ENCODE data around the gene NYNRIN. TPM values are rescaled to one million over a fixed set of nuclear protein-coding genes. Genes with fewer than 3 reads are reported as not detected.
"Not testable (repeated sequence)": the region's sequence is repeated elsewhere in the genome, so short reads cannot be mapped to it uniquely, and the experiment has no call there.

Gene NYNRIN
- total RNA-seq, 1 experiment from 2014 or later: 0.03 TPM

- DNase-seq (ENCODE audit: low read depth); in situ Hi-C loops (cut with HindIII; ENCODE audit: low pct_unique_long_range_greater_than_20kb, low sequenced_read_pairs): not testable (repeated sequence)
Observed at GRCh38 chr14:24387579-24387978, 11.2 kb upstream of the NYNRIN start.

- in situ Hi-C loops (cut with HindIII; ENCODE audit: low pct_unique_long_range_greater_than_20kb, low sequenced_read_pairs): no loop called here
- DNase-seq (ENCODE audit: low read depth): no peak
Observed at GRCh38 chr14:24388474-24389179, 10.2 kb upstream of the NYNRIN start.

- in situ Hi-C loops (cut with HindIII; ENCODE audit: low pct_unique_long_range_greater_than_20kb, low sequenced_read_pairs): no loop called here
- DNase-seq (ENCODE audit: low read depth): no peak
Observed at GRCh38 chr14:24389226-24389848, 9.5 kb upstream of the NYNRIN start.

- peak; percentile 12 for DNase-seq (ENCODE audit: low read depth)
Observed at GRCh38 chr14:24390701-24391468, 7.9 kb upstream of the NYNRIN start.

GRCh38 chr14:24392325-24393091 lies 6.3 kb upstream of the NYNRIN start:
- DNase-seq (ENCODE audit: low read depth): no peak
- in situ Hi-C loops (cut with HindIII; ENCODE audit: low pct_unique_long_range_greater_than_20kb, low sequenced_read_pairs): no loop called here

More at GRCh38 chr14:24390701-24391468, 7.9 kb upstream of the NYNRIN start:
- in situ Hi-C loops (cut with HindIII; ENCODE audit: low pct_unique_long_range_greater_than_20kb, low sequenced_read_pairs): no loop called here

GRCh38 chr14:24394275-24394674 lies 4.5 kb upstream of the NYNRIN start:
- in situ Hi-C loops (cut with HindIII; ENCODE audit: low pct_unique_long_range_greater_than_20kb, low sequenced_read_pairs): no loop called here
- no peak for DNase-seq (ENCODE audit: low read depth)

GRCh38 chr14:24395609-24396582 lies 2.9 kb upstream of the NYNRIN start:
- no peak for DNase-seq (ENCODE audit: low read depth)
- in situ Hi-C loops (cut with HindIII; ENCODE audit: low pct_unique_long_range_greater_than_20kb, low sequenced_read_pairs): no loop called here

GRCh38 chr14:24397639-24398292 lies 1.0 kb upstream of the NYNRIN start:
- in situ Hi-C loops (cut with HindIII; ENCODE audit: low pct_unique_long_range_greater_than_20kb, low sequenced_read_pairs): no loop called here

GRCh38 chr14:24398293-24398652 lies 530 bp upstream of the NYNRIN start:
- in situ Hi-C loops (cut with HindIII; ENCODE audit: low pct_unique_long_range_greater_than_20kb, low sequenced_read_pairs): no loop called here
- no peak for DNase-seq (ENCODE audit: low read depth)

More at GRCh38 chr14:24397639-24398292, 1.0 kb upstream of the NYNRIN start:
- no peak for DNase-seq (ENCODE audit: low read depth)

- in situ Hi-C loops (cut with HindIII; ENCODE audit: low pct_unique_long_range_greater_than_20kb, low sequenced_read_pairs): no loop called here
- DNase-seq (ENCODE audit: low read depth): no peak
Observed at GRCh38 chr14:24399447-24399822, 632 bp downstream of the NYNRIN start.

GRCh38 chr14:24399999-24400718 lies 1.4 kb downstream of the NYNRIN start:
- no peak for DNase-seq (ENCODE audit: low read depth)
- in situ Hi-C loops (cut with HindIII; ENCODE audit: low pct_unique_long_range_greater_than_20kb, low sequenced_read_pairs): no loop called here

- no peak for DNase-seq (ENCODE audit: low read depth)
- in situ Hi-C loops (cut with HindIII; ENCODE audit: low pct_unique_long_range_greater_than_20kb, low sequenced_read_pairs): no loop called here
Observed at GRCh38 chr14:24401810-24402702, 3.3 kb downstream of the NYNRIN start.

- DNase-seq (ENCODE audit: low read depth): no peak
- in situ Hi-C loops (cut with HindIII; ENCODE audit: low pct_unique_long_range_greater_than_20kb, low sequenced_read_pairs): no loop called here
Observed at GRCh38 chr14:24403294-24403998, 4.6 kb downstream of the NYNRIN start.

- no peak for DNase-seq (ENCODE audit: low read depth)
- in situ Hi-C loops (cut with HindIII; ENCODE audit: low pct_unique_long_range_greater_than_20kb, low sequenced_read_pairs): no loop called here
Observed at GRCh38 chr14:24404814-24405213, 6.0 kb downstream of the NYNRIN start.

GRCh38 chr14:24406416-24406815 lies 7.6 kb downstream of the NYNRIN start:
- in situ Hi-C loops (cut with HindIII; ENCODE audit: low pct_unique_long_range_greater_than_20kb, low sequenced_read_pairs): no loop called here
- DNase-seq (ENCODE audit: low read depth): no peak
